ENCODE measurements around the gene TNNI3.

Gene TNNI3

DNA sequence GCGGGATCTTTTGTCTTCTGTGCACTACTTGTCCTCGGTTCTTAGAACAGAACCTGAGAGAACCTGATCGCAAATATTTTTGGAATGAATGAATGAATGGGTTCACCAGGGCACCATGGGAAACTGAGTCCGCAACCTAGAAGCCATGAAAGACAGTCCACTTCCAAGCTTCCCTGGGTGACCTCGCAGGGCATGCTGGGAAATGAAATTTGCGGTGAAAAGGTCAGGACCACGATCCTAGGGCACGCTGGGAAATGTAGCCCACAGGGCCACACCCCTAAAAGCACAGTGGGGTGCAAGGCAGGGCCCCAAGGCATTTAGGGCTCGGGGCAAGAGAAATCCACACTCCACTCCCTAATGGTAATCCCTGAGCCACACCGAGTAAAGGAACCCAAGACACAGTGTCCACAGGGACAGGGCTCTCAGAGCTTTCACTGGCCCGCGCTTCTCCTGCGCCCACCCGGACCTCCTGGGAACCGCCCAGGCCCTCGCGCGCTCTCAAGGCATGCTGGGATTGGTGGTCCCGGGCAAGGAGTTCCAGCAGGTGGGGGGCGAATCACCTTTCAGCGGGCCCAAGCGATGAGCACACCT is 39.0 kb downstream of the TNNI3 start:
- Histone ChIP-seq H3K27me3 (ENCODE audit: control insufficient read depth, low read length) (no peaks in the 10 kb centered on the region), H3K4me1 (ENCODE audit: control insufficient read depth, low read length) (peaks cover 50% of the 10 kb centered on the region), H3K9me3 (ENCODE audit: control insufficient read depth, insufficient read depth, low read length) (no peaks in the 10 kb centered on the region), H3K79me2 (ENCODE audit: control insufficient read depth, low read length) (peaks cover 47% of the 10 kb centered on the region), H3K27ac (ENCODE audit: low read depth, low read length) (no peak overlapping the region), H3K36me3 (ENCODE audit: control insufficient read depth, low read length) (peaks cover 21% of the 10 kb centered on the region), H4K20me1 (ENCODE audit: control insufficient read depth, insufficient read depth, low read depth, low read length) (peaks cover 5% of the 10 kb centered on the region), H3K4me2 (ENCODE audit: low read length) (peak overlapping the region; percentile 81), H3K9me2 (replicated peaks; ENCODE audit: control insufficient read depth, low read length) (no peaks in the 10 kb centered on the region), H3F3A (ENCODE audit: control insufficient read depth, insufficient read depth) (peaks cover 11% of the 10 kb centered on the region), H3K4me3 (ENCODE audit: low read length) (peak overlapping the region; percentile 85)
- TF ChIP-seq EZH2phosphoT487 (IDR thresholded peaks at IDR 0.05; ENCODE audit: borderline replicate concordance, low read length), result no peak
- TF ChIP-seq, protein P1, sequence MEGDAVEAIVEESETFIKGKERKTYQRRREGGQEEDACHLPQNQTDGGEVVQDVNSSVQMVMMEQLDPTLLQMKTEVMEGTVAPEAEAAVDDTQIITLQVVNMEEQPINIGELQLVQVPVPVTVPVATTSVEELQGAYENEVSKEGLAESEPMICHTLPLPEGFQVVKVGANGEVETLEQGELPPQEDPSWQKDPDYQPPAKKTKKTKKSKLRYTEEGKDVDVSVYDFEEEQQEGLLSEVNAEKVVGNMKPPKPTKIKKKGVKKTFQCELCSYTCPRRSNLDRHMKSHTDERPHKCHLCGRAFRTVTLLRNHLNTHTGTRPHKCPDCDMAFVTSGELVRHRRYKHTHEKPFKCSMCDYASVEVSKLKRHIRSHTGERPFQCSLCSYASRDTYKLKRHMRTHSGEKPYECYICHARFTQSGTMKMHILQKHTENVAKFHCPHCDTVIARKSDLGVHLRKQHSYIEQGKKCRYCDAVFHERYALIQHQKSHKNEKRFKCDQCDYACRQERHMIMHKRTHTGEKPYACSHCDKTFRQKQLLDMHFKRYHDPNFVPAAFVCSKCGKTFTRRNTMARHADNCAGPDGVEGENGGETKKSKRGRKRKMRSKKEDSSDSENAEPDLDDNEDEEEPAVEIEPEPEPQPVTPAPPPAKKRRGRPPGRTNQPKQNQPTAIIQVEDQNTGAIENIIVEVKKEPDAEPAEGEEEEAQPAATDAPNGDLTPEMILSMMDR (IDR thresholded peaks at IDR 0.05; ENCODE audit: low read depth, low read length, poor library complexity, severe bottlenecking), result no peak

DNA sequence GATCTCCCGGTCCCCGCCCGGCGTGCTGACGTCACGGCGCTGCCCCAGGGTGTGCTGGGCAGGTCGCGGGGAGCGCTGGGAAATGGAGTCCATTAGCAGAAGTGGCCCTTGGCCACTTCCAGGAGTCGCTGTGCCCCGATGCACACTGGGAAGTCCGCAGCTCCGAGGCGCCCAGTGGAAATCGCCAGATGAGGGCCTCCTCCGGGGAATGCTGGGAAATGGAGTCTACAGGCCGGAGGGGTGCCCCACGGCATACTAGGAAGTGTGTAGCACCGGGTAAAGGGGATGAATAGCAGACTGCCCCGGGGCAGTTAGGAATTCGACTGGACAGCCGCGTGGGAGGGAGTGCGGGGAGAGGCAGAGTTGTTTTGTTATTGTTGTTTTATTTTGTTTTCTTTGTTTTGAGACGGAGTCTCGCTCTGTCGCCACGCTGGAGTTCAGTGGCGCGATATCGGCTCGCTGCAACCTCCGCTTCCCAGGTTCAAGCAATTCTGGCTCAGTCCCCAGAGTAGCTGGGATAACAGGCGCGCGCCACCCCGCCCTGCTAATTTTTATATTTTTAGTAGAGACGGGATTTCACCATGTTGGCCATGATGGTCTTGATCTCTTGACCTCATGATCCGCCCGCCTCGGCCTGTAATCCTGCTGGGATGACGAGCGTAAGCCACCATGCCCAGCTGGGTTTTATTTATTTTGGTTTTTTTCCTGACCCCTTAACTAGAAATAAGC is 39.7 kb downstream of the TNNI3 start:
- H3K27ac ChIP-seq (ENCODE audit: low read depth, low read length), result peak overlapping the region; percentile 16; the same call in 1 of the 2 replicates

GRCh38 chr19:55116859-55117662 is 40.5 kb downstream of the TNNI3 start, which contains the start of gene PPP1R12C:
PPP1R12C (minus strand) TSS chr19:55117637; CDS start chr19:55117543, 94 bp downstream.
- Histone ChIP-seq H3K9me3 (ENCODE audit: control insufficient read depth, insufficient read depth, low read length) (no peaks in the 10 kb centered on the region), H3K4me3 (ENCODE audit: low read length) (peak within 1 kb of the TSS; percentile 93), H3K27me3 (ENCODE audit: control insufficient read depth, low read length) (no peaks in the 10 kb centered on the region), H3K36me3 (ENCODE audit: control insufficient read depth, low read length) (peaks cover 31% of the 10 kb centered on the region), H3K9me2 (replicated peaks; ENCODE audit: control insufficient read depth, low read length) (no peaks in the 10 kb centered on the region), H3K79me2 (ENCODE audit: control insufficient read depth, low read length) (peaks cover 62% of the 10 kb centered on the region), H3K4me2 (ENCODE audit: low read length) (peak within 1 kb of the TSS; percentile 98), H3K27ac (ENCODE audit: low read depth, low read length) (peak within 1 kb of the TSS; percentile 70), H3F3A (ENCODE audit: control insufficient read depth, insufficient read depth) (peaks cover 11% of the 10 kb centered on the region), H3K4me1 (ENCODE audit: control insufficient read depth, low read length) (peaks cover 63% of the 10 kb centered on the region), H4K20me1 (ENCODE audit: control insufficient read depth, insufficient read depth, low read depth, low read length) (peaks cover 11% of the 10 kb centered on the region)
- TF ChIP-seq, protein P1 (IDR thresholded peaks at IDR 0.05; ENCODE audit: low read depth, low read length, poor library complexity, severe bottlenecking), result no peak
- TF ChIP-seq EZH2phosphoT487 (IDR thresholded peaks at IDR 0.05; ENCODE audit: borderline replicate concordance, low read length), result no peak

More for the DNA sequence above, 39.7 kb downstream of the TNNI3 start:
- Histone ChIP-seq H4K20me1 (ENCODE audit: control insufficient read depth, insufficient read depth, low read depth, low read length) (peaks cover 5% of the 10 kb centered on the region), H3K4me3 (ENCODE audit: low read length) (peak overlapping the region; percentile 85), H3K4me2 (ENCODE audit: low read length) (peak overlapping the region; percentile 81), H3F3A (ENCODE audit: control insufficient read depth, insufficient read depth) (peaks cover 11% of the 10 kb centered on the region), H3K36me3 (ENCODE audit: control insufficient read depth, low read length) (peaks cover 24% of the 10 kb centered on the region), H3K9me2 (replicated peaks; ENCODE audit: control insufficient read depth, low read length) (no peaks in the 10 kb centered on the region), H3K9me3 (ENCODE audit: control insufficient read depth, insufficient read depth, low read length) (no peaks in the 10 kb centered on the region), H3K4me1 (ENCODE audit: control insufficient read depth, low read length) (peaks cover 56% of the 10 kb centered on the region), H3K79me2 (ENCODE audit: control insufficient read depth, low read length) (peaks cover 54% of the 10 kb centered on the region), H3K27me3 (ENCODE audit: control insufficient read depth, low read length) (no peaks in the 10 kb centered on the region)
- TF ChIP-seq, protein P1 (IDR thresholded peaks at IDR 0.05; ENCODE audit: low read depth, low read length, poor library complexity, severe bottlenecking), result no peak
- TF ChIP-seq EZH2phosphoT487 (IDR thresholded peaks at IDR 0.05; ENCODE audit: borderline replicate concordance, low read length), result no peak

Measured in DOHH2 (cell line).